NCI-H748 (cell line): Measurements from ENCODE around the gene PTPN3.
"Not testable (repeated sequence)": the region's sequence is repeated elsewhere in the genome, so short reads cannot be mapped to it uniquely, and the experiment has no call there.

Experiments
- DNase-seq: peaks from one replicate; lab custom pipeline; 2025; ENCODE audit not compliant: unreplicated experiment; lab: John Stamatoyannopoulos, UW

Gene PTPN3

GRCh38 chr9:109354190-109354589, 143.9 kb downstream of the PTPN3 start:
- no peak for DNase-seq

GRCh38 chr9:109351032-109351431, 147.1 kb downstream of the PTPN3 start:
- DNase-seq: no peak

GRCh38 chr9:109349421-109349846, 148.7 kb downstream of the PTPN3 start:
- peak; percentile 82 for DNase-seq

- no peak for DNase-seq
Observed at GRCh38 chr9:109346904-109347303, 151.2 kb downstream of the PTPN3 start.

GRCh38 chr9:109344866-109345265, 153.2 kb downstream of the PTPN3 start:
- DNase-seq: no peak

- no peak for DNase-seq
Observed at GRCh38 chr9:109342878-109343277, 155.2 kb downstream of the PTPN3 start.

- DNase-seq: no peak
Observed at GRCh38 chr9:109341561-109341960, 156.5 kb downstream of the PTPN3 start.

- not testable (repeated sequence) for DNase-seq
Observed at GRCh38 chr9:109340979-109341378, 157.1 kb downstream of the PTPN3 start.

GRCh38 chr9:109336409-109336808, 161.7 kb downstream of the PTPN3 start:
- no peak for DNase-seq

- DNase-seq: no peak
Observed at GRCh38 chr9:109335929-109336328, 162.2 kb downstream of the PTPN3 start.

GRCh38 chr9:109335121-109335520, 163.0 kb downstream of the PTPN3 start:
- no peak for DNase-seq

- DNase-seq: peak; percentile 10
Observed at GRCh38 chr9:109331353-109331752, 166.8 kb downstream of the PTPN3 start.

GRCh38 chr9:109329638-109330258, 168.4 kb downstream of the PTPN3 start:
- DNase-seq: peak; percentile 53

- peak; percentile 53 for DNase-seq
Observed at GRCh38 chr9:109328978-109329637, 169.0 kb downstream of the PTPN3 start.
